ENCODE data around the gene FAM25G. TPM values are rescaled to one million over a fixed set of nuclear protein-coding genes. Genes with fewer than 3 reads are reported as not detected.
A peak's percentile ranks its signal among the peaks of the same experiment; 100 is the strongest.

The FAM25G gene
- total RNA-seq, 1 donor from 2014 or later, result not detected

- H3K36me3 ChIP-seq, result no peaks in the 10 kb centered on the region
- H3K4me1 Mint-ChIP-seq, result peaks cover 14% of the 10 kb centered on the region
- no peak overlapping the region for H3K9ac ChIP-seq
- no peaks in the 10 kb centered on the region for H3K9me3 ChIP-seq (ENCODE audit: low read depth)
- H3K4me3 Mint-ChIP-seq, result no peak overlapping the region
- peak overlapping the region; percentile 9 for H3K27ac Mint-ChIP-seq
- H3K27me3 Mint-ChIP-seq (ENCODE audit: insufficient read depth, low read depth), result peaks cover 14% of the 10 kb centered on the region
- no peaks in the 10 kb centered on the region for H3K79me2 ChIP-seq (ENCODE audit: low read depth)
- H3K36me3 Mint-ChIP-seq, result no peaks in the 10 kb centered on the region
- no peaks in the 10 kb centered on the region for H3K27me3 ChIP-seq
- H3K9me3 Mint-ChIP-seq, result no peaks in the 10 kb centered on the region
- no peak overlapping the region for H3K4me3 ChIP-seq
- no peaks in the 10 kb centered on the region for H4K20me1 ChIP-seq (ENCODE audit: low read depth)
- H3F3A ChIP-seq (ENCODE audit: low read depth), result no peaks in the 10 kb centered on the region
- H3K27ac ChIP-seq, result no peak overlapping the region
- no peak overlapping the region for H2AFZ ChIP-seq (replicated peaks)
- DNase-seq (ENCODE audit: low spot score), result no peak
- TF ChIP-seq CTCF (IDR thresholded peaks at IDR 0.05) (no peak), EZH2phosphoT487 (IDR thresholded peaks at IDR 0.05) (no peak), EZH2 (IDR thresholded peaks at IDR 0.05) (no peak)
- no peaks in the 10 kb centered on the region for H3K4me1 ChIP-seq
- H3K4me2 ChIP-seq, result no peak overlapping the region
These were observed 38.9 kb downstream of the FAM25G start for GRCh38 chr10:47452495-47453140.

DNA sequence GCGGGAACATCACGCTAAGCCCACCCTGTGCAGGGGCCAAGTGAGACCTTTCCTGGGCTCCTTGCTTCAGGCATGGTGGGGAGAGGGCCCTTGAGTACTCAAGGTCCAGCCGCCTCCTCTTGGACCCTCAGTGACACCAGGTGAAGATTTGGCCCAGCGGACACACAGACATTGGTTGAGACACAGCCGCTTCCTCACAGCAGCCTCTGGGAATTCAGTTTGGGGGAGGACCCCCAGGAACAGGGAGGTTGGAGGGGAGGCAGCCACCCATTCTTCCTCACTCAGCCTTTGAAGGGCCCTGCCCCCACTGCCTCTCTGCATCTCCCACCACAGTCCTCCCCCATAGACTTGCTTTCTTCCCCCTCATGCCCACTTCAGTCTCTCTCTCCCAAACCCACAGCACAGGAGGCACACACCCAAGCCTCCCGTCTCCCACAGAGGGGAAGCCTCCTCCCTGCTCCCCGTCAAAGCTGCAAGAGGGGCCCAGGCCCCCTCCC, 39.5 kb downstream of the FAM25G start:
- Histone ChIP-seq H3K27me3 (no peaks in the 10 kb centered on the region), H3K9ac (no peak overlapping the region), H3K79me2 (ENCODE audit: low read depth) (no peaks in the 10 kb centered on the region), H3K4me1 (no peaks in the 10 kb centered on the region), H3K4me2 (no peak overlapping the region), H3K27ac (no peak overlapping the region), H3F3A (ENCODE audit: low read depth) (no peaks in the 10 kb centered on the region), H2AFZ (replicated peaks) (no peak overlapping the region), H3K36me3 (no peaks in the 10 kb centered on the region), H4K20me1 (ENCODE audit: low read depth) (no peaks in the 10 kb centered on the region), H3K9me3 (ENCODE audit: low read depth) (no peaks in the 10 kb centered on the region), H3K4me3 (no peak overlapping the region)
- DNase-seq (ENCODE audit: low spot score), result no peak
- H3K27ac Mint-ChIP-seq, result peak overlapping the region; percentile 9
- peaks cover 14% of the 10 kb centered on the region for H3K27me3 Mint-ChIP-seq (ENCODE audit: insufficient read depth, low read depth)
- H3K4me3 Mint-ChIP-seq, result no peak overlapping the region
- H3K36me3 Mint-ChIP-seq, result no peaks in the 10 kb centered on the region
- TF ChIP-seq EZH2phosphoT487 (IDR thresholded peaks at IDR 0.05), result no peak
- no peak for TF ChIP-seq EZH2 (IDR thresholded peaks at IDR 0.05)
- TF ChIP-seq CTCF (IDR thresholded peaks at IDR 0.05), result no peak
- peaks cover 15% of the 10 kb centered on the region for H3K4me1 Mint-ChIP-seq
- no peaks in the 10 kb centered on the region for H3K9me3 Mint-ChIP-seq

GRCh38 chr10:47451273-47451997, 40.1 kb downstream of the FAM25G start:
- Histone ChIP-seq H3F3A (ENCODE audit: low read depth) (no peaks in the 10 kb centered on the region), H3K4me1 (no peaks in the 10 kb centered on the region), H3K9ac (no peak overlapping the region), H3K27me3 (no peaks in the 10 kb centered on the region), H3K27ac (no peak overlapping the region), H4K20me1 (ENCODE audit: low read depth) (no peaks in the 10 kb centered on the region), H3K4me3 (no peak overlapping the region), H3K9me3 (ENCODE audit: low read depth) (no peaks in the 10 kb centered on the region), H2AFZ (replicated peaks) (no peak overlapping the region), H3K79me2 (ENCODE audit: low read depth) (no peaks in the 10 kb centered on the region), H3K36me3 (no peaks in the 10 kb centered on the region), H3K4me2 (no peak overlapping the region)
- Mint-ChIP-seq H3K27ac (no peak overlapping the region), H3K4me3 (no peak overlapping the region), H3K36me3 (no peaks in the 10 kb centered on the region), H3K4me1 (peaks cover 15% of the 10 kb centered on the region), H3K9me3 (no peaks in the 10 kb centered on the region), H3K27me3 (ENCODE audit: insufficient read depth, low read depth) (peaks cover 11% of the 10 kb centered on the region)
- DNase-seq (ENCODE audit: low spot score), result no peak
- no peak for TF ChIP-seq EZH2phosphoT487 (IDR thresholded peaks at IDR 0.05)
- no peak for TF ChIP-seq CTCF (IDR thresholded peaks at IDR 0.05)

All from neural progenitor cell (in vitro differentiated cells).